ENCODE results near the gene PRRG4.

DNA sequence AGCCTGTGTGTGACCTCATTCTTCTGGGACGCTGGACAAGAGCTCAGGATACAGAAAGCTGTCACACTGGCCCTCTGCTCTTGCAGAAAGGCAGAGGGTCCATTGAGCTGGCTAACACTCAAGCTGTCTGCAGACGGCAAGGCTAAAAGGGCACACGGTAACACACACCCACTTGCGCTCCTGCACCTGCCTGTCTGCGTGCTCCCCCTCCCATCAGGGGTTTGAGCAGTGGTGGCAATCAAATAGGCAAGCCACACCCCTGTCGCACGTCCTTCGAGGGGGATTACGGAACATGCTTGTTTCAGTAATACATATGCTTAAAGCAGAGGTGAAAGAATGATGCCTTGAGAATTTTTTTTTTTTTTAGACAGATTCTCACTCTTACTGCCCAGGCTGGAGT, 55.8 kb downstream of the PRRG4 start:
- TF ChIP-seq, protein P1, sequence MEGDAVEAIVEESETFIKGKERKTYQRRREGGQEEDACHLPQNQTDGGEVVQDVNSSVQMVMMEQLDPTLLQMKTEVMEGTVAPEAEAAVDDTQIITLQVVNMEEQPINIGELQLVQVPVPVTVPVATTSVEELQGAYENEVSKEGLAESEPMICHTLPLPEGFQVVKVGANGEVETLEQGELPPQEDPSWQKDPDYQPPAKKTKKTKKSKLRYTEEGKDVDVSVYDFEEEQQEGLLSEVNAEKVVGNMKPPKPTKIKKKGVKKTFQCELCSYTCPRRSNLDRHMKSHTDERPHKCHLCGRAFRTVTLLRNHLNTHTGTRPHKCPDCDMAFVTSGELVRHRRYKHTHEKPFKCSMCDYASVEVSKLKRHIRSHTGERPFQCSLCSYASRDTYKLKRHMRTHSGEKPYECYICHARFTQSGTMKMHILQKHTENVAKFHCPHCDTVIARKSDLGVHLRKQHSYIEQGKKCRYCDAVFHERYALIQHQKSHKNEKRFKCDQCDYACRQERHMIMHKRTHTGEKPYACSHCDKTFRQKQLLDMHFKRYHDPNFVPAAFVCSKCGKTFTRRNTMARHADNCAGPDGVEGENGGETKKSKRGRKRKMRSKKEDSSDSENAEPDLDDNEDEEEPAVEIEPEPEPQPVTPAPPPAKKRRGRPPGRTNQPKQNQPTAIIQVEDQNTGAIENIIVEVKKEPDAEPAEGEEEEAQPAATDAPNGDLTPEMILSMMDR (optimal IDR thresholded peaks at IDR 0.05 in 1 of 3, IDR thresholded peaks at IDR 0.05 in 1 of 3, conservative IDR thresholded peaks at IDR 0.05 in 1 of 3; ENCODE audit: extremely low read depth in 1 of 3, insufficient read depth in 2 of 3, low read length in 3 of 3): no peak
- TF ChIP-seq EZH2 (IDR thresholded peaks at IDR 0.05; ENCODE audit: low read length): no peak
